ENCODE results near the gene NIN. TPM values are rescaled to one million over a fixed set of nuclear protein-coding genes. Genes with fewer than 3 reads are reported as not detected.
"Not testable (repeated sequence)": the region's sequence is repeated elsewhere in the genome, so short reads cannot be mapped to it uniquely, and the experiment has no call there.

NIN gene
- total RNA-seq, 4 donors from 2014 or later: 16.2 to 49.3 (median 29.2) TPM

DNA sequence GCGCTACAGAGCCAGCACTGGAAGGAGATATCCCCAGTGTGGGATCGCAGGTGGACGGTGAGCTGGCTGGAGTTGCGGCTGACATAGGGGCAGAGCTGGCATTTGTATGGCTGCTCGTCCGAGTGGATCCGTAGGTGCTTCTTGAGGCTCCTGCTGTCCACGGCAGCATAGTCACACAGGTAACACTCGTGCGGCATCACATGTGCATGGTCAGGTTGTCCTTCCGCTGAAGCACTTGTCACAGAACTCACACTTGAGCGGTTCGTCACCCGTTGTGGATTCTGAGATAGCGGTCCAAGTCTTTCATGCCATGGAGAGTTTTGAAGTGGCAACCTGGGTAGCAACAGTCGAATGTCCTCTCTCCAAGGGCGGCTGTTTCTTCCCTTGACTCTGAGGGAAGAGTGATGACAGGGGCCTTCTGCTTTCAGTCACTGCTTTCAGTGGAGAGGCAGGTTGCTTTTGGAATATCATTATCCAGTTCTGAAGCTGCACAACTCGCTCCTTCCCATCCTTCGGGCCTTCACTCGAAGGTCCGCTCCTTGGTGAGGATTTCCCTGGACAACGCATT is 125.9 kb downstream of the NIN start:
- Histone ChIP-seq H3K4me3 (no peak overlapping the region), H3K27ac (no peak overlapping the region), H3K36me3 (no peaks in the 10 kb centered on the region), H3K4me1 (no peaks in the 10 kb centered on the region), H3K9me3 (no peaks in the 10 kb centered on the region), H3K27me3 (no peaks in the 10 kb centered on the region)
- TF ChIP-seq, protein P1, sequence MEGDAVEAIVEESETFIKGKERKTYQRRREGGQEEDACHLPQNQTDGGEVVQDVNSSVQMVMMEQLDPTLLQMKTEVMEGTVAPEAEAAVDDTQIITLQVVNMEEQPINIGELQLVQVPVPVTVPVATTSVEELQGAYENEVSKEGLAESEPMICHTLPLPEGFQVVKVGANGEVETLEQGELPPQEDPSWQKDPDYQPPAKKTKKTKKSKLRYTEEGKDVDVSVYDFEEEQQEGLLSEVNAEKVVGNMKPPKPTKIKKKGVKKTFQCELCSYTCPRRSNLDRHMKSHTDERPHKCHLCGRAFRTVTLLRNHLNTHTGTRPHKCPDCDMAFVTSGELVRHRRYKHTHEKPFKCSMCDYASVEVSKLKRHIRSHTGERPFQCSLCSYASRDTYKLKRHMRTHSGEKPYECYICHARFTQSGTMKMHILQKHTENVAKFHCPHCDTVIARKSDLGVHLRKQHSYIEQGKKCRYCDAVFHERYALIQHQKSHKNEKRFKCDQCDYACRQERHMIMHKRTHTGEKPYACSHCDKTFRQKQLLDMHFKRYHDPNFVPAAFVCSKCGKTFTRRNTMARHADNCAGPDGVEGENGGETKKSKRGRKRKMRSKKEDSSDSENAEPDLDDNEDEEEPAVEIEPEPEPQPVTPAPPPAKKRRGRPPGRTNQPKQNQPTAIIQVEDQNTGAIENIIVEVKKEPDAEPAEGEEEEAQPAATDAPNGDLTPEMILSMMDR (IDR thresholded peaks at IDR 0.05 in 4 of 5, conservative IDR thresholded peaks at IDR 0.05 in 1 of 5): no peak
- no peak for TF ChIP-seq POLR2A (IDR thresholded peaks at IDR 0.05)
- DNase-seq (no peak), ATAC-seq (no peak)
- intact Hi-C loops (cut with DNase I; ENCODE audit: low total_unique reads) (no loop called here), in situ Hi-C loops (cut with MboI; ENCODE audit: low sequenced_read_pairs in 4 of 4) (no loop called here)

- Histone ChIP-seq H3K4me3 (no peak overlapping the region), H3K27ac (no peak overlapping the region), H3K36me3 (no peaks in the 10 kb centered on the region), H3K4me1 (no peaks in the 10 kb centered on the region), H3K27me3 (no peaks in the 10 kb centered on the region), H3K9me3 (no peaks in the 10 kb centered on the region)
- intact Hi-C loops (cut with DNase I; ENCODE audit: low total_unique reads) (no loop called here), in situ Hi-C loops (cut with MboI; ENCODE audit: low sequenced_read_pairs in 4 of 4) (no loop called here)
- TF ChIP-seq, protein P1 (IDR thresholded peaks at IDR 0.05 in 4 of 5, conservative IDR thresholded peaks at IDR 0.05 in 1 of 5): no peak
- no peak for TF ChIP-seq POLR2A (IDR thresholded peaks at IDR 0.05)
- ATAC-seq (no peak), DNase-seq (no peak)
Observed at GRCh38 chr14:50704454-50705010, 126.4 kb downstream of the NIN start.

DNA sequence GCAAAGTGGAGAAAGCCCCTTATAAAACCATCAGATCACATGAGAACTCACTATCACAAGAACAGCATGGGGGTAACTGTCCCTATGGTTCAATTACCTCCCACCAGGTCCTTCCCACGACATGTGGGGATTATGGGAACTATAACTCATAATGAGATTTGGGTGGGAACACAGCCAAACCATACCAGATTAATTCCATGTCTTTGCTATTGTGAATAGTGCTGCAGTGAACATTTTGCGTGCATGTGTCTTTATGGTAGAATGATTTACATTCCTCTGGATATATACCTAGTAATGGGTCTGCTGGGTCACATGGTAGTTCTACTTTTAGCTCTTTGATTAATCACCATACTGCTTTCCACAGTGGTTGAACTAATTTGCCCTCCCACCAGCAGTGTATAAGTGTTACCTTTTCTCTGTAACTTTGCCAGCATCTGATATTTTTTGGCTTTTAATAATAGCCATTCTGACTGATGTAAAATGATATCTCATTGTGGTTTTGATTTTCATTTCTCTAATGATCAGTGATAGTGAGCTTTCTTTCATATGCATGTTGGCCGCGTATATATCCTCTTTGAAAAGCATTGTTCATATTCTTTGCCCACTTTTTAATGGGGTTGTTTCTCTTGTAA is 133.2 kb downstream of the NIN start:
- no peak for DNase-seq
- intact Hi-C loops (cut with DNase I; ENCODE audit: low total_unique reads) (no loop called here), in situ Hi-C loops (cut with MboI; ENCODE audit: low sequenced_read_pairs in 4 of 4) (no loop called here)
- Histone ChIP-seq H3K27me3 (no peaks in the 10 kb centered on the region), H3K36me3 (no peaks in the 10 kb centered on the region), H3K4me3 (no peak overlapping the region), H3K9me3 (no peaks in the 10 kb centered on the region), H3K27ac (no peak overlapping the region), H3K4me1 (no peaks in the 10 kb centered on the region)
- no peak for TF ChIP-seq POLR2A (IDR thresholded peaks at IDR 0.05)
- TF ChIP-seq, protein P1 (IDR thresholded peaks at IDR 0.05 in 4 of 5, conservative IDR thresholded peaks at IDR 0.05 in 1 of 5): no peak
- ATAC-seq: no peak

DNA sequence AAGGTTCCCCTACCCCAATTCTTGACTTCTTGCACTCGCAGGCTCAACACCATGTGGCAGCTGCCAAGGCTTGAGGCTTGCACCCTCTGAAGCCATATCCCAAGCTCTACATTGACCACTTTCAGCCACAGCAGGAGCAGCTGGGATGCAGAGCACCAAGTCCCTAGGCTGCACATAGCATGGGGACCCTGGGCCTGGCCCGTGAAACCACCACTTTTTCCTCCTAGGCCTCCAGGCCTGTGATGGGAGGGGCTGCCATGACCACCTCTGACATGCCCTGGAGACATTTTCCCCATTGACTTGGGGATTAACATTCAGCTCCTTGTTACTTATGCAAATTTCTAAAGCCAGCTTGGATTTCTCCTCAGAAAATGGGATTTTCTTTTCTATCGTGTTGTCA is 136.7 kb downstream of the NIN start:
- H3K4me1 ChIP-seq; in situ Hi-C loops (cut with MboI; ENCODE audit: low sequenced_read_pairs in 4 of 4); H3K36me3 ChIP-seq; intact Hi-C loops (cut with DNase I; ENCODE audit: low total_unique reads); H3K4me3 ChIP-seq; H3K27me3 ChIP-seq; ATAC-seq; H3K27ac ChIP-seq; H3K9me3 ChIP-seq; DNase-seq: not testable (repeated sequence)

- H3K9me3 ChIP-seq: no peaks in the 10 kb centered on the region
- no peaks in the 10 kb centered on the region for H3K4me1 ChIP-seq
- no peak for DNase-seq
- in situ Hi-C loops (cut with MboI; ENCODE audit: low sequenced_read_pairs in 4 of 4): no loop called here
- no peak for ATAC-seq
- intact Hi-C loops (cut with DNase I; ENCODE audit: low total_unique reads): no loop called here
- H3K27ac ChIP-seq: no peak overlapping the region
- no peak overlapping the region for H3K4me3 ChIP-seq
- H3K27me3 ChIP-seq: no peaks in the 10 kb centered on the region
- TF ChIP-seq POLR2A (IDR thresholded peaks at IDR 0.05): no peak
- TF ChIP-seq, protein P1 (IDR thresholded peaks at IDR 0.05 in 4 of 5, conservative IDR thresholded peaks at IDR 0.05 in 1 of 5): no peak
- no peaks in the 10 kb centered on the region for H3K36me3 ChIP-seq
Observed at GRCh38 chr14:50688875-50689274, 142.1 kb downstream of the NIN start.
